Mesenteric fat pad (tissue), 1 donor: ENCODE data around the gene RHOF. TPM values are rescaled to one million over a fixed set of nuclear protein-coding genes. Genes with fewer than 3 reads are reported as not detected.
"Not testable (repeated sequence)": the region's sequence is repeated elsewhere in the genome, so short reads cannot be mapped to it uniquely, and the experiment has no call there.

Experiments
- DNase-seq: peaks from one replicate; pipeline ENCODE4 v3.0.0-alpha.2; 2020; ENCODE audit warnings: low spot score
- total RNA-seq: library from RNA; stranded (reverse); fragmentation: NEBNext Ultra II Directional; extraction: Animal tissue kit (Norgen Biotek cat#: 25700); gene quantifications from one replicate; pipeline ENCODE4 v1.2.1, GENCODE V29; 2021
- donor health status: DM: yes; HTN: yes; CAD: no.

Gene RHOF
- total RNA-seq, 1 donor from 2014 or later = 6.1 TPM

DNA sequence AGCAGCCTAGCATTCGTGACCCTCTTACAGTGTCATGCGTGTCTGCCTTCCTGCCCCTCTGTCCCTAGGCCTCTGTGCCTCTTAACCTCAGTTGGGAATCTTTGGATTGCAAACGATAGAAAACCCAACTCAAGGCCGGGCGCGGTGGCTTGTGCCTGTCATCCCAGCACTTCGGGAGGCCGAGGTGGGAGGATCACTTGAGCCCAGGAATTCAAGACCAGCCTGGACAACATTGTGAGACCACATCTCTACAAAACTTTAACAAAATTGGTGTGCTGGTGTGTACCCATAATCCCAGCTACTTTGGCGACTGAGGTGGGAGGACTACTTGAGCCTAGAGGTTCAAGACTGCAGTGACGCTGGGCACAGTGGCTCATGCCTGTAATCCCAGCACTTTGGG, 44.2 kb downstream of the RHOF start:
- DNase-seq = no peak

DNA sequence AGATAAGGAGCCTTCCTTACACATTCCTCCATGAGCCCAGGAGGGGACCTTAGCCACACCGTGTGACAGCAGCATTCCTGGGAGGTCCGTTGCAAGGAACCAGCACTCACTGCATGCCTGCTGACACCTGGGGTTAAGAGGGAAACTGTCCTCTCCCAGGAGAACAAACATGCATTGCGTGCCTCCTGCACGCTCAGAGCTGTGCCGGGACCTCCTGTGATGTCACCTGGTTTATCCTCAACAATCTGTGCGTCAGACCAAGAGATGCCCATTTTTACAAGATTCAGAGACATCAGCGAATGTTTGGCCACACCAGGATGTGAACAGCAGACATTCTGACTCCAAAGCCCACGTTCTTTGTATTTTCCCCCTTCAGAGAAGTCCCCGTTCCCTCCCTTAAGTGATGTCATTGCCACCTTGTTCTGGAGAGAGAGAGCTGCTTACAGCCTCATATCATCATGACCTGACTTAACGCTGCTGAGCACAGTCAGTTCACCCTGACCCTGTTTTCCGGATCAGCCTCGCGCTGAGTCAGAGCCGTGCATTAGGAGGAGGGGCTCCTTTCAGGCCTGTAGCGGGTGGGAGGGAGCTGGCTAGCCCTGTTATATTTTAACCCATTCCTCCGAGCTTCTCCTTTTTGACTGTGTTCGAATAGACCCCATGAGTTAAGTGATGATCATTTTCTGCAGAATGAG, 44.8 kb downstream of the RHOF start:
- no peak for DNase-seq

- DNase-seq = no peak
Observed at GRCh38 chr12:121748218-121748570, 45.3 kb downstream of the RHOF start.

DNA sequence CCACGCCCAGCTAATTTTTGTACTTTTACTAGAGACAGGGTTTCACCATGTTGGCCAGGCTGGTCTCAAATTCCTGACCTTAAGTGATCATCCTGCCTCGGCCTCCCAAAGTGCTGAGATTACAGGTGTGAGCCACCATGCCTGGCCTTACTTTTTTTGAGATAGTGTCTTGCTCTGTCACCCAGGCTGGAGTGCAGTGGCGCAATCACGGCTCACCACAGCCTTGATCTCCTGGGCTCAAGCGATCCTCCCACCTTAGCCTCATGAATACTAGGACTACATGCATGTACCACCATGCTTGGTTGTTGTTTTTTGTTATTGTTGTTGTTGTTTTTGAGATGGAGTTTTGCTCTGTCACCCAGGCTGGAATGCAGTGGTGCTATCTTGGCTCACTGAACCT, 47.9 kb downstream of the RHOF start:
- not testable (repeated sequence) for DNase-seq

- no peak for DNase-seq
Observed at GRCh38 chr12:121741743-121742142, 51.7 kb downstream of the RHOF start.

- DNase-seq = no peak
Observed at GRCh38 chr12:121740847-121741246, 52.6 kb downstream of the RHOF start.

DNA sequence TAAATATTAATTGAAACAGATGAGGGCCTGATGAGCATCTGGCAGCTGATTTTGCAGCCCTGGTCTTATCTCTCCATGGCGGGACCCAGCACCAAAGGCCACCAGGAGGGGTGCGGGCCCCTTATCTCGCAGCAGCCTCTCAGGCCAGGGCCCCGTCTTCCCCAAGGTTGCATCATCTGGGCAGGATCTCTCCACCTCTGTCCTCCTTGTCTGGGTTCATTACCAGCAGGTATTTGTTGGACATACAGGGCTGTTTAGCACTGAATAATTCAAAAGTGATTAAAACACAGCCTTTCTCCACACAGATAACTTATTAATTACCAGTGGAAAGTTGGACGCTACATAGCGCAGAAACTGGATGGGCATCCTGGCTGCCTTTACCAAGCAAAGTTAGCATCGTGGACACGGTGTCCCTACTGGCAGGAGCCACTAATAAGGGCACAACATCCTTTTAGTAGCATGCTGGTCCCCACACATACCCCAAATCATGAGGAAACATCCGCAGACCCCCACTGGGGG, 55.1 kb downstream of the RHOF start:
- DNase-seq = no peak

DNA sequence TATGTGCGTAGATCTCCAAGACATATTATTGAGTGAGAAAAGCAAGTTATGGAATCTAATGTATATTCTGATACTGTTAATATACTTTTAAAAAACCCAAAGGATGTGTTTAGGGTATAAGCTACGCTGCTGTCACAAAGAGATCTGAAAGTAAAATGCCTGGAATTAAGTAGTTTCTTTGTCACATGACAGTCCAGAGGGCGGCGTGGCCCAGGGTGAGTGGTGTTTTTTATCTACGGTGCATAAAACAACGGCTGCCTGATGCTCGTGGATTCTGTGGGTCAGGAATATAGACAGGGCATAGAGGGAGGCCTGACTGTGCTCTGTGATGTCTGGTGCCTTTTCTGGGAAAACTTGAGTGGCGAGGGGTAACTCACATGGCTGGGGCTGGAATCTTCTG, 59.6 kb downstream of the RHOF start:
- no peak for DNase-seq

GRCh38 chr12:121731473-121731872, 62.0 kb downstream of the RHOF start:
- no peak for DNase-seq

DNA sequence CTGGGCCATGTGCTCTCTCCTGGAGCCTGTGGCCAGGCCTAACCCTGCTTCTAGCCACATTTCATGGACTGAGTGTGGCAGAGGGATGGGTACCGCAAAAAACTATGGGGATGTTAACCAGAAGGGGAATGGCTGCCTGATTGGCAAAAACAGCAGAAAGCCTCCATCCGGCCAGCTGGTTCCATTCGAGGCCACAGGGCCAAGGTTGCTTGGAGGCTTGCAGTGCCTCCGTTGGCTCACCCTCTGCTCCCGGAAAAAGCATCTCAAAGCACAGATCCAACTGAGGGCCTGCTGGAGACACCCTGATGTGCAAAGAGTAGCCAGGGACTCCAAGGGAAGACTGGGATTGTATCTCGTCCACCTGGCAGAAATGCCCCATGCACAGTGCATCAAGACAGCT, 64.5 kb downstream of the RHOF start:
- no peak for DNase-seq

Other genes with a start within 250 kb of the RHOF start
- gene KDM2B, start 212.7 kb downstream of the RHOF start, total RNA-seq = 17.2 TPM
- gene ORAI1, start 167.2 kb downstream of the RHOF start, total RNA-seq = 19.8 TPM
- gene MORN3, start 124.0 kb downstream of the RHOF start, total RNA-seq = not detected
- gene TMEM120B, start 80.9 kb downstream of the RHOF start, total RNA-seq = 12.6 TPM
- gene SETD1B, start 10.3 kb upstream of the RHOF start, total RNA-seq = 20.7 TPM
- gene HPD, start 65.2 kb upstream of the RHOF start, total RNA-seq = 2.2 TPM
- gene PSMD9, start 95.1 kb upstream of the RHOF start, total RNA-seq = 54.7 TPM
- 2.1 TPM for gene CFAP251, start 124.9 kb upstream of the RHOF start, total RNA-seq
- gene BCL7A, start 228.2 kb upstream of the RHOF start, total RNA-seq = 3.2 TPM